ENCODE results near the gene MELK. TPM values are rescaled to one million over a fixed set of nuclear protein-coding genes. Genes with fewer than 3 reads are reported as not detected.

Gene MELK
- total RNA-seq, 2 donors from 2014 or later, result 1.1 to 21.0 TPM

Other genes with a start within 250 kb of the MELK start
- gene RNF38, start 172.6 kb upstream of the MELK start, total RNA-seq, result 10 to 100 TPM; 27.8 to 99.6 TPM

All from prostate gland (tissue), 2 donors.